Naive B cell (primary cell): ENCODE data around the gene LRRC4C. TPM values are rescaled to one million over a fixed set of nuclear protein-coding genes. Genes with fewer than 3 reads are reported as not detected.

Experiments
- ATAC-seq, 2 donors: fragments of 150-1000 bp; cut with Tn5 transposase; 2 replicates each; pipeline ENCODE4 v1.10.0; 2021; ENCODE audit warnings: low read depth in 2 of 2, mild to moderate bottlenecking in 2 of 2, moderate library complexity in 2 of 2
- DNase-seq: peaks from one replicate; pipeline ENCODE4 v3.0.0; 2022
- H3K27ac Mint-ChIP-seq, 6 donors: one replicate each; pipeline ENCODE4 v1.8.0; 2020 to 2022; ENCODE audit warnings: mild to moderate bottlenecking in 6 of 6, mixed read lengths in 6 of 6, moderate library complexity in 5 of 6, inconsistent platforms in 2 of 6
- H3K27me3 Mint-ChIP-seq, 3 donors: one replicate each; pipeline ENCODE4 v1.8.0; 2021 to 2022; ENCODE audit warnings: mixed read lengths in 3 of 3, mild to moderate bottlenecking in 1 of 3
- H3K36me3 Mint-ChIP-seq, 2 donors: one replicate each; pipeline ENCODE4 v1.8.0; 2020 to 2022; ENCODE audit warnings: mixed read lengths in 2 of 2, inconsistent platforms in 1 of 2, mild to moderate bottlenecking in 1 of 2
- H3K4me1 Mint-ChIP-seq, 3 donors: one replicate each; pipeline ENCODE4 v1.8.0; 2020 to 2022; ENCODE audit warnings: mixed read lengths in 3 of 3, inconsistent platforms in 1 of 3, mild to moderate bottlenecking in 1 of 3, moderate library complexity in 1 of 3
- H3K4me3 Mint-ChIP-seq, 8 donors: one replicate each; pipeline ENCODE4 v1.8.0; 2020 to 2022; ENCODE audit warnings: mild to moderate bottlenecking in 8 of 8, mixed read lengths in 8 of 8, moderate library complexity in 8 of 8, inconsistent platforms in 2 of 8
- H3K9me3 Mint-ChIP-seq, 7 donors: one replicate each; pipeline ENCODE4 v1.8.0; 2020 to 2022; ENCODE audit warnings: mixed read lengths in 7 of 7, mild to moderate bottlenecking in 5 of 7, inconsistent platforms in 2 of 7, moderate library complexity in 1 of 7
- polyA plus RNA-seq, 6 donors: library from polyadenylated mRNA; unstranded; fragments of 300-500 nt; fragmentation: Illumina TruSeq; gene quantifications; one replicate each; pipeline ENCODE4 v1.2.3, GENCODE V29; 2021; ENCODE audit warnings: low read depth in 6 of 6

Gene LRRC4C
- polyA plus RNA-seq, 6 donors from 2014 or later: not detected

DNA sequence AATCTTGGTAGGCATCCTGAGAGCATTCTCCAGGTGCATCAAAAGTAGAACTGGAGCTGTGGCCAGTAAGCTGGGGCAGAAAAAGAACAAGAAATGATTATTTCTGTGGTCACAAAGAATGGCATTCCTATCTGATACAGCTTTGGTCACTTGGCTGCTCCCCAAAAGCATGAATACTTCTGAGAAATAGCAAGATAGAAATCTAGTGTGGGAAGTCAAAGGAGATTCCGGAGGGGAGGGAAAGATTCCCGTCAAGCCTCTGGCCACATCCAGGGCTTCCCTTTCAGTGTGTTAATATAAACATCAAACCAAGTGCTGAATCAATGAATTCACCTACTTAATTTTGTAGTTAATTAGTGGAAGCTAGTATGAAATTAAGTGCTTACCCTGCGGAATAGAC lies 1185.4 kb downstream of the LRRC4C start:
- H3K36me3 Mint-ChIP-seq: no peaks in the 10 kb centered on the region
- H3K27me3 Mint-ChIP-seq: no peaks in the 10 kb centered on the region
- ATAC-seq: no peak
- DNase-seq: no peak
- H3K27ac Mint-ChIP-seq: no peak overlapping the region
- peaks cover 0 to 14% (median 2%) of the 10 kb centered on the region in 7 donors for H3K9me3 Mint-ChIP-seq
- H3K4me1 Mint-ChIP-seq: no peaks in the 10 kb centered on the region
- no peak overlapping the region for H3K4me3 Mint-ChIP-seq

DNA sequence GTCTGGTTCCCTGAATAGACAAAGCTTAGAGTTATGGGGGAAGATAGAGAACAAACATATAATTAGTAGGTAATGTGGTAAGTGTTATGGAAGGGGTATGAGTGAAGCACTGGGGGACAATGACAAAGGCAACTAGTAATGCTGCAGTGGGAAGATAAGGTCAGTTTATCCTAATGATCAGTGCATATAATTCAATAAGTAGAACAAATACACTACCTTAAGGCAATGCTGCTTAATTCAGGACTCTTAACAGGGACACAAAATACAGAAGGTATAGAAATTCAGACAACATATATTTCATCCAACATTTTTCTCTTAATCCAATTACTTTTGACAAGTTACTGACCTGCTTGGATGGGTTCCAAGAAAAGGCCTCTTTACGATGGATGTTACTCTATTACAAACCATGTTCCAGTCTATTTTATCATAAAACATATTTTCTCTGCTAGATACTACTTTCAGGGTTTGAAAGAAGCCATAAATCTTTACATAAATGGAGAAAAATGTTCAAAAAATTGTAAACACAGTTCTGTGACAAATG lies 1186.2 kb downstream of the LRRC4C start:
- DNase-seq (no peak), ATAC-seq (no peak)
- Mint-ChIP-seq H3K4me3 (no peak overlapping the region), H3K27me3 (no peaks in the 10 kb centered on the region), H3K36me3 (no peaks in the 10 kb centered on the region), H3K27ac (no peak overlapping the region), H3K9me3 (peaks cover 0 to 14% (median 2%) of the 10 kb centered on the region in 7 donors), H3K4me1 (no peaks in the 10 kb centered on the region)

- no peak overlapping the region for H3K27ac Mint-ChIP-seq
- H3K9me3 Mint-ChIP-seq: peaks cover 0 to 11% (median 0%) of the 10 kb centered on the region in 7 donors
- H3K4me1 Mint-ChIP-seq: no peaks in the 10 kb centered on the region
- no peaks in the 10 kb centered on the region for H3K27me3 Mint-ChIP-seq
- ATAC-seq: no peak
- no peak overlapping the region for H3K4me3 Mint-ChIP-seq
- no peak for DNase-seq
- no peaks in the 10 kb centered on the region for H3K36me3 Mint-ChIP-seq
Observed at GRCh38 chr11:40271361-40271760, 1188.1 kb downstream of the LRRC4C start.

- Mint-ChIP-seq H3K9me3 (peaks cover 0 to 8% (median 0%) of the 10 kb centered on the region in 7 donors), H3K36me3 (no peaks in the 10 kb centered on the region), H3K27ac (no peak overlapping the region), H3K27me3 (no peaks in the 10 kb centered on the region), H3K4me3 (no peak overlapping the region), H3K4me1 (no peaks in the 10 kb centered on the region)
- no peak for ATAC-seq
- DNase-seq: no peak
Observed at GRCh38 chr11:40269865-40270264, 1189.6 kb downstream of the LRRC4C start.

GRCh38 chr11:40268551-40268950 lies 1190.9 kb downstream of the LRRC4C start:
- Mint-ChIP-seq H3K27me3 (no peaks in the 10 kb centered on the region), H3K4me3 (no peak overlapping the region), H3K4me1 (no peaks in the 10 kb centered on the region), H3K9me3 (peaks cover 0 to 8% (median 0%) of the 10 kb centered on the region in 7 donors), H3K36me3 (no peaks in the 10 kb centered on the region), H3K27ac (no peak overlapping the region)
- ATAC-seq: no peak
- DNase-seq: no peak

GRCh38 chr11:40255457-40255856 lies 1204.0 kb downstream of the LRRC4C start:
- DNase-seq (no peak), ATAC-seq (no peak)
- Mint-ChIP-seq H3K9me3 (peaks cover 0 to 6% (median 0%) of the 10 kb centered on the region in 7 donors), H3K27me3 (no peaks in the 10 kb centered on the region), H3K4me1 (no peaks in the 10 kb centered on the region), H3K4me3 (no peak overlapping the region), H3K27ac (no peak overlapping the region), H3K36me3 (no peaks in the 10 kb centered on the region)

DNA sequence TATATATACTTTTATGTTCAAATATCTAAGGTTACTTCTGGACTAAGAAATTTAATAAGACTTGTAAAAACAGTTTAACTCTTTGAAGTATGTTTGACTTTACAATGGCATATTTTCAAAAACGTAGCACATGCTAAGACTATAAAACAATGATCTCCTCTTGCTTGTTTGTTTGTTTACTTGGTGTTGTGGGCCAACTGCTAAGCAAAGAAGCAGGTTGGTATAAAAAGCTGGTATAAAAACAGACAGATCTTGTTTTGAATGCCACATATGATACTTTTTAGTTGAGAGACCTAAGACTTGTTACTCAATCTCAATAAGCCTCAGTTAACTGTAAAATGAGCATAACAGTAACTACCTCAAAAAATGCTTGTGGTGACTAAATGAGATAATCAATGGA lies 1206.3 kb downstream of the LRRC4C start:
- Mint-ChIP-seq H3K4me3 (no peak overlapping the region), H3K36me3 (no peaks in the 10 kb centered on the region), H3K4me1 (no peaks in the 10 kb centered on the region), H3K9me3 (peaks cover 0 to 6% (median 3%) of the 10 kb centered on the region in 7 donors), H3K27me3 (no peaks in the 10 kb centered on the region), H3K27ac (no peak overlapping the region)
- ATAC-seq (no peak), DNase-seq (no peak)

GRCh38 chr11:40252236-40252635 lies 1207.2 kb downstream of the LRRC4C start:
- Mint-ChIP-seq H3K27ac (no peak overlapping the region), H3K27me3 (no peaks in the 10 kb centered on the region)

DNA sequence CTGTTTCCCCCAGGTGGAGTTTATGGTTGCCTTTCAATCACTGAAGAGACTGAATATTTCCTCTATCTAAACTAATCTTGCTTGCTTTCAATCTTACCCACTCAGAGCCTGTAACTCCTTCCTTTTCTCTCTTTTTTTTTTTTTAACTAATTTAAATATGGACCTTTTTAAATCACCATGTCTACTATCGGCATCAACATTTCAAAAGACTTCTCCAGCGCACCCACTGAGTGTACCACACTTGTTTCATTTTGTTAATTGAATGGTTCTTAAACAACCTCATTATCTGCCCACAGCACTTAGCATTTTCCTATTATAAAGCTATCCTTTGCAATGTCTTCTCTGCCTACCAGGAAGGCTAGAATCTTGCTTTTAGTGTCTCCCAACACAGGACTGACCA lies 1212.5 kb downstream of the LRRC4C start:
- Mint-ChIP-seq H3K4me3 (no peak overlapping the region), H3K27me3 (no peaks in the 10 kb centered on the region), H3K9me3 (peaks cover 0 to 9% (median 4%) of the 10 kb centered on the region in 7 donors), H3K4me1 (no peaks in the 10 kb centered on the region), H3K27ac (no peak overlapping the region), H3K36me3 (no peaks in the 10 kb centered on the region)
- ATAC-seq (no peak), DNase-seq (no peak)

More at GRCh38 chr11:40252236-40252635, 1207.2 kb downstream of the LRRC4C start:
- Mint-ChIP-seq H3K4me1 (no peaks in the 10 kb centered on the region), H3K9me3 (peaks cover 0 to 9% (median 4%) of the 10 kb centered on the region in 7 donors), H3K36me3 (no peaks in the 10 kb centered on the region), H3K4me3 (no peak overlapping the region)
- ATAC-seq (no peak), DNase-seq (no peak)

GRCh38 chr11:40241524-40242051 lies 1217.9 kb downstream of the LRRC4C start:
- Mint-ChIP-seq H3K27ac (no peak overlapping the region), H3K4me3 (no peak overlapping the region), H3K9me3 (peaks cover 0 to 8% (median 1%) of the 10 kb centered on the region in 7 donors), H3K36me3 (no peaks in the 10 kb centered on the region), H3K4me1 (no peaks in the 10 kb centered on the region), H3K27me3 (no peaks in the 10 kb centered on the region)
- no peak for DNase-seq
- ATAC-seq: no peak

- Mint-ChIP-seq H3K27ac (no peak overlapping the region), H3K4me1 (no peaks in the 10 kb centered on the region), H3K36me3 (no peaks in the 10 kb centered on the region), H3K27me3 (no peaks in the 10 kb centered on the region), H3K9me3 (peaks cover 0 to 8% (median 2%) of the 10 kb centered on the region in 7 donors), H3K4me3 (no peak overlapping the region)
- DNase-seq (no peak), ATAC-seq (no peak)
Observed at GRCh38 chr11:40240284-40240683, 1219.2 kb downstream of the LRRC4C start.

DNA sequence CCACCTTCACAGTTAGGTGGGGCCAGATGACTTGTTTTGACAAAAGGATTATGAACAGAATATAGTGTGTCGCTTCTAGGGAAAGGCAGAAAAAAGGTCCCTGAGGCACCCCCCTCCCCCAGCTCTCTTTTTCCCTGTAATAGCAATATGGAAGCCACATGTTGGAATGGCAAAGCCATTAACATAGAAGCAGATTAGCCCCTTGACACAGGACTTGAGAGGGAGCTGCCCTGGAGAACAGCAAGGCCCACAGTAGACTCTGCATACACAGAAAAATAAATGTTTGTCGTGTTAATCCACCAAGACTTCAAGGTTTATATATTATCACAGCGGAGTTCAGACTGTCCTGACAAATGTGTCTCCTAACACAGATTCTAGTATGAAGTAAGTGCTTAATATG lies 1222.9 kb downstream of the LRRC4C start:
- ATAC-seq: no peak
- no peak overlapping the region for H3K27ac Mint-ChIP-seq
- no peaks in the 10 kb centered on the region for H3K27me3 Mint-ChIP-seq
- H3K4me1 Mint-ChIP-seq: no peaks in the 10 kb centered on the region
- no peak overlapping the region for H3K4me3 Mint-ChIP-seq
- H3K9me3 Mint-ChIP-seq: peaks cover 0 to 5% (median 2%) of the 10 kb centered on the region in 7 donors
- DNase-seq: no peak
- H3K36me3 Mint-ChIP-seq: no peaks in the 10 kb centered on the region

GRCh38 chr11:40235841-40236240 lies 1223.6 kb downstream of the LRRC4C start:
- DNase-seq (no peak), ATAC-seq (no peak)
- Mint-ChIP-seq H3K4me3 (no peak overlapping the region), H3K27me3 (no peaks in the 10 kb centered on the region), H3K9me3 (peaks cover 0 to 5% (median 0%) of the 10 kb centered on the region in 7 donors), H3K4me1 (no peaks in the 10 kb centered on the region), H3K36me3 (no peaks in the 10 kb centered on the region), H3K27ac (no peak overlapping the region)

- H3K9me3 Mint-ChIP-seq: peaks cover 0 to 14% (median 2%) of the 10 kb centered on the region in 7 donors
- no peaks in the 10 kb centered on the region for H3K27me3 Mint-ChIP-seq
- H3K36me3 Mint-ChIP-seq: no peaks in the 10 kb centered on the region
- DNase-seq (no peak), ATAC-seq (no peak)
- H3K27ac Mint-ChIP-seq: no peak overlapping the region
- H3K4me3 Mint-ChIP-seq: no peak overlapping the region
- H3K4me1 Mint-ChIP-seq: no peaks in the 10 kb centered on the region
Observed at GRCh38 chr11:40230821-40231220, 1228.6 kb downstream of the LRRC4C start.
